Measurements from ENCODE around the gene IZUMO4. TPM values are rescaled to one million over a fixed set of nuclear protein-coding genes. Genes with fewer than 3 reads are reported as not detected.
A peak's percentile ranks its signal among the peaks of the same experiment; 100 is the strongest.

The IZUMO4 gene
- total and polyA plus RNA-seq, 10 of the 15 experiments (the other 5 are each of a cell fraction or from before 2014, with no cell fraction given) = 0.53 to 27.1 (median 7.5) TPM

DNA sequence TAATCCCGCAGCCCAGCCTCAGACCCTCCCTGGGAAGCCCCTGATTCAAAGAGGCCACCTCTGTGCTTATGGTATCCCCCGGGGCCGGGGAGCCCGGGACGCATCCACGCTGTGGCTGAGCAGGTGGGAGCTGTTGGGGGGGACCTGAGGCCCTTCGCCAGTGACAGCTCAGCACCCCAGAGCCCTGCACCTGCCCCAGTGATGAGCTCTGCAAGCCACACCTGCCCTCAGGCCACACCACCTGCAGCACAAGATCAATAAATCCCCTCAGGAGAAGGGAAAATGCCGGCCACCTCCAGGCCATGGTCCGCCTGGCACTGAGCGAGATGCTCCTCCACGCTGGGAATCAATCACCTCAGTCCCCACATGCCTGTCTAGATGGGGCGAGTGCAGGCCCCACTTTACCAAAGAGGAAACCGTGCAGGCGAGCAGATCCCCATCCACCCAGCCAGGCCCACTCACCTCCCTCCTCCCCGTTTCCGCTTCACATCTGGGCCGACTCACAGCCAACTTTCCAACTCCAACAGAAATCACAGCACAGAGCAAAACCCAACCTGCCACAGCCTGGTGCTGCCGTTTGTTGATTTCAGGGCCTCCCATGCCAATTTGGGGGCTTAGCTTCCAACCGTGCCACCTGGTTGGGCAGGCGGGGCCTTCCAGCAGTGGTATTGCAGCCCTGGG is 13.4 kb upstream of the IZUMO4 start (continued):
- no peak for TF ChIP-seq BCL3 (IDR thresholded peaks at IDR 0.05; ENCODE audit: borderline replicate concordance, insufficient read depth, low read depth, low read length, poor library complexity, severe bottlenecking)
- no peak for TF ChIP-seq SMARCA5 (IDR thresholded peaks at IDR 0.05)
- TF ChIP-seq KAT2A (conservative IDR thresholded peaks at IDR 0.05; ENCODE audit: control insufficient read depth, low read depth, low read length) = no peak
- no peak for TF ChIP-seq NFXL1 (IDR thresholded peaks at IDR 0.05; ENCODE audit: borderline replicate concordance)
- no peak for TF ChIP-seq CREB1 (IDR thresholded peaks at IDR 0.05; ENCODE audit: low read depth)
- TF ChIP-seq HDAC6 (IDR thresholded peaks at IDR 0.05; ENCODE audit: unreplicated experiment) = no peak
- TF ChIP-seq NFIC (IDR thresholded peaks at IDR 0.05; ENCODE audit: low read depth, low read length) = no peak; the same call in 1 of the 2 replicates
- TF ChIP-seq EGR1 (IDR thresholded peaks at IDR 0.05; ENCODE audit: borderline replicate concordance in 1 of 2, low read depth in 2 of 2, low read length in 2 of 2) = peak in 1 of 2 experiments; percentile 15; a peak in 1 of 3 replicates
- TF ChIP-seq CBFB (IDR thresholded peaks at IDR 0.05; ENCODE audit: low read depth) = no peak
- TF ChIP-seq, protein P1, sequence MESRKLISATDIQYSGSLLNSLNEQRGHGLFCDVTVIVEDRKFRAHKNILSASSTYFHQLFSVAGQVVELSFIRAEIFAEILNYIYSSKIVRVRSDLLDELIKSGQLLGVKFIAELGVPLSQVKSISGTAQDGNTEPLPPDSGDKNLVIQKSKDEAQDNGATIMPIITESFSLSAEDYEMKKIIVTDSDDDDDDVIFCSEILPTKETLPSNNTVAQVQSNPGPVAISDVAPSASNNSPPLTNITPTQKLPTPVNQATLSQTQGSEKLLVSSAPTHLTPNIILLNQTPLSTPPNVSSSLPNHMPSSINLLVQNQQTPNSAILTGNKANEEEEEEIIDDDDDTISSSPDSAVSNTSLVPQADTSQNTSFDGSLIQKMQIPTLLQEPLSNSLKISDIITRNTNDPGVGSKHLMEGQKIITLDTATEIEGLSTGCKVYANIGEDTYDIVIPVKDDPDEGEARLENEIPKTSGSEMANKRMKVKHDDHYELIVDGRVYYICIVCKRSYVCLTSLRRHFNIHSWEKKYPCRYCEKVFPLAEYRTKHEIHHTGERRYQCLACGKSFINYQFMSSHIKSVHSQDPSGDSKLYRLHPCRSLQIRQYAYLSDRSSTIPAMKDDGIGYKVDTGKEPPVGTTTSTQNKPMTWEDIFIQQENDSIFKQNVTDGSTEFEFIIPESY (IDR thresholded peaks at IDR 0.05) = no peak
- 0 out of 4 replicates have a peak, but pooled peaks of 1 of the 2 experiments have one; percentile 14 for TF ChIP-seq SRF (IDR thresholded peaks at IDR 0.05; ENCODE audit: low read depth in 2 of 2, low read length in 2 of 2)
- no peak for TF ChIP-seq IRF4 (IDR thresholded peaks at IDR 0.05; ENCODE audit: low read depth, low read length)
- no peak for TF ChIP-seq SKIL (IDR thresholded peaks at IDR 0.05; ENCODE audit: low read depth, poor library complexity, severe bottlenecking)
- TF ChIP-seq ZNF274 (IDR thresholded peaks at IDR 0.05; ENCODE audit: insufficient read depth, insufficient read length) = no peak
- TF ChIP-seq, protein P2, sequence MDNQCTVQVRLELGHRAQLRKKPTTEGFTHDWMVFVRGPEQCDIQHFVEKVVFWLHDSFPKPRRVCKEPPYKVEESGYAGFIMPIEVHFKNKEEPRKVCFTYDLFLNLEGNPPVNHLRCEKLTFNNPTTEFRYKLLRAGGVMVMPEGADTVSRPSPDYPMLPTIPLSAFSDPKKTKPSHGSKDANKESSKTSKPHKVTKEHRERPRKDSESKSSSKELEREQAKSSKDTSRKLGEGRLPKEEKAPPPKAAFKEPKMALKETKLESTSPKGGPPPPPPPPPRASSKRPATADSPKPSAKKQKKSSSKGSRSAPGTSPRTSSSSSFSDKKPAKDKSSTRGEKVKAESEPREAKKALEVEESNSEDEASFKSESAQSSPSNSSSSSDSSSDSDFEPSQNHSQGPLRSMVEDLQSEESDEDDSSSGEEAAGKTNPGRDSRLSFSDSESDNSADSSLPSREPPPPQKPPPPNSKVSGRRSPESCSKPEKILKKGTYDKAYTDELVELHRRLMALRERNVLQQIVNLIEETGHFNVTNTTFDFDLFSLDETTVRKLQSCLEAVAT (IDR thresholded peaks at IDR 0.05) = peak; percentile 62
- TF ChIP-seq YY1 (IDR thresholded peaks at IDR 0.05; ENCODE audit: low read depth, low read length) = no peak
- no peak for TF ChIP-seq CBX3 (IDR thresholded peaks at IDR 0.05; ENCODE audit: borderline replicate concordance, low read depth)
- TF ChIP-seq POLR2A (IDR thresholded peaks at IDR 0.05; ENCODE audit: low read depth, low read length) = peak; percentile 69
- TF ChIP-seq RCOR1 (conservative IDR thresholded peaks at IDR 0.05; ENCODE audit: low read depth, low read length) = no peak
- TF ChIP-seq GATAD2B (conservative IDR thresholded peaks at IDR 0.05; ENCODE audit: low read depth) = no peak
- no peak for TF ChIP-seq FOXK2 (IDR thresholded peaks at IDR 0.05)
- TF ChIP-seq SREBF1 (IDR thresholded peaks at IDR 0.05; ENCODE audit: low read length) = no peak
- TF ChIP-seq BRCA1 (IDR thresholded peaks at IDR 0.05; ENCODE audit: low read depth, low read length) = no peak
- no peak for TF ChIP-seq CREM (IDR thresholded peaks at IDR 0.05; ENCODE audit: low read depth)

Measured in GM12878 (cell line).